Measurements from ENCODE around the gene CACNG5. TPM values are rescaled to one million over a fixed set of nuclear protein-coding genes. Genes with fewer than 3 reads are reported as not detected.

CACNG5 gene
- total RNA-seq: not detected
- not detected for polyA plus RNA-seq

GRCh38 chr17:66834919-66835454, at the start of gene CACNG5:
Gene CACNG5 (plus strand): TSS chr17:66835117. CDS start chr17:66877333, 42,216 bp downstream.
- H3K27me3 ChIP-seq (ENCODE audit: control insufficient read depth in 4 of 4, insufficient read depth in 4 of 4, low read length in 3 of 4): peaks cover 0 to 8% (median 5%) of the 10 kb centered on the region in 4 donors
- TF ChIP-seq JUND (IDR thresholded peaks at IDR 0.05) (no peak), HNF4A (conservative IDR thresholded peaks at IDR 0.05) (no peak), YY1 (IDR thresholded peaks at IDR 0.05) (no peak), HNF4G (IDR thresholded peaks at IDR 0.05) (no peak), REST (IDR thresholded peaks at IDR 0.05) (no peak), FOXA2 (IDR thresholded peaks at IDR 0.05) (no peak), NR2F2 (IDR thresholded peaks at IDR 0.05) (no peak), RAD21 (IDR thresholded peaks at IDR 0.05) (no peak), ZBTB33 (IDR thresholded peaks at IDR 0.05) (no peak), FOXA1 (IDR thresholded peaks at IDR 0.05) (no peak), TAF1 (conservative IDR thresholded peaks at IDR 0.05) (no peak), EGR1 (IDR thresholded peaks at IDR 0.05; ENCODE audit: low read depth in 2 of 2) (no peak), RXRA (IDR thresholded peaks at IDR 0.05) (no peak), SP1 (IDR thresholded peaks at IDR 0.05) (no peak), MAX (IDR thresholded peaks at IDR 0.05) (no peak), CTCF (IDR thresholded peaks at IDR 0.05; ENCODE audit: low read depth, low read length, missing input control) (no peak), GABPA (IDR thresholded peaks at IDR 0.05 in 1 of 2, conservative IDR thresholded peaks at IDR 0.05 in 1 of 2) (no peak), ATF3 (IDR thresholded peaks at IDR 0.05) (no peak)
- no peak within 1 kb of the TSS for H3K9ac ChIP-seq (ENCODE audit: low read depth in 1 of 2, low read length in 2 of 2)
- H3K9me3 ChIP-seq (ENCODE audit: control insufficient read depth in 4 of 4, low read length in 3 of 4): no peaks in the 10 kb centered on the region
- H3K36me3 ChIP-seq (ENCODE audit: control insufficient read depth in 4 of 4, insufficient read depth in 3 of 4, low read depth in 1 of 4, low read length in 3 of 4): no peaks in the 10 kb centered on the region
- H3K27ac ChIP-seq (ENCODE audit: low read depth in 1 of 2, low read length in 2 of 2): no peak within 1 kb of the TSS
- H3K4me3 ChIP-seq (ENCODE audit: low read depth in 1 of 3, low read length in 3 of 3): no peak within 1 kb of the TSS
- 8% methylated on average over 57 of the region's 57 CpGs for WGBS
- no peaks in the 10 kb centered on the region for H3K4me1 ChIP-seq (ENCODE audit: control insufficient read depth in 4 of 4, insufficient read depth in 4 of 4, low read length in 3 of 4)
- no peak for DNase-seq (ENCODE audit: low spot score)
